ENCODE measurements around the gene CCDC141.
"Not testable (repeated sequence)": the region's sequence is repeated elsewhere in the genome, so short reads cannot be mapped to it uniquely, and the experiment has no call there.

CCDC141 gene

GRCh38 chr2:178990533-178991241, 59.2 kb downstream of the CCDC141 start:
- H3K27me3 ChIP-seq (ENCODE audit: insufficient read depth, poor library complexity, severe bottlenecking): no peaks in the 10 kb centered on the region
- TF ChIP-seq, protein P1, sequence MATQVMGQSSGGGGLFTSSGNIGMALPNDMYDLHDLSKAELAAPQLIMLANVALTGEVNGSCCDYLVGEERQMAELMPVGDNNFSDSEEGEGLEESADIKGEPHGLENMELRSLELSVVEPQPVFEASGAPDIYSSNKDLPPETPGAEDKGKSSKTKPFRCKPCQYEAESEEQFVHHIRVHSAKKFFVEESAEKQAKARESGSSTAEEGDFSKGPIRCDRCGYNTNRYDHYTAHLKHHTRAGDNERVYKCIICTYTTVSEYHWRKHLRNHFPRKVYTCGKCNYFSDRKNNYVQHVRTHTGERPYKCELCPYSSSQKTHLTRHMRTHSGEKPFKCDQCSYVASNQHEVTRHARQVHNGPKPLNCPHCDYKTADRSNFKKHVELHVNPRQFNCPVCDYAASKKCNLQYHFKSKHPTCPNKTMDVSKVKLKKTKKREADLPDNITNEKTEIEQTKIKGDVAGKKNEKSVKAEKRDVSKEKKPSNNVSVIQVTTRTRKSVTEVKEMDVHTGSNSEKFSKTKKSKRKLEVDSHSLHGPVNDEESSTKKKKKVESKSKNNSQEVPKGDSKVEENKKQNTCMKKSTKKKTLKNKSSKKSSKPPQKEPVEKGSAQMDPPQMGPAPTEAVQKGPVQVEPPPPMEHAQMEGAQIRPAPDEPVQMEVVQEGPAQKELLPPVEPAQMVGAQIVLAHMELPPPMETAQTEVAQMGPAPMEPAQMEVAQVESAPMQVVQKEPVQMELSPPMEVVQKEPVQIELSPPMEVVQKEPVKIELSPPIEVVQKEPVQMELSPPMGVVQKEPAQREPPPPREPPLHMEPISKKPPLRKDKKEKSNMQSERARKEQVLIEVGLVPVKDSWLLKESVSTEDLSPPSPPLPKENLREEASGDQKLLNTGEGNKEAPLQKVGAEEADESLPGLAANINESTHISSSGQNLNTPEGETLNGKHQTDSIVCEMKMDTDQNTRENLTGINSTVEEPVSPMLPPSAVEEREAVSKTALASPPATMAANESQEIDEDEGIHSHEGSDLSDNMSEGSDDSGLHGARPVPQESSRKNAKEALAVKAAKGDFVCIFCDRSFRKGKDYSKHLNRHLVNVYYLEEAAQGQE (IDR thresholded peaks at IDR 0.05; ENCODE audit: insufficient replicate concordance, low read depth): no peak
- TF ChIP-seq GABPA (IDR thresholded peaks at IDR 0.05; ENCODE audit: low read depth): no peak
- no peak for TF ChIP-seq POLR2AphosphoS5 (IDR thresholded peaks at IDR 0.05; ENCODE audit: low read depth)
- TF ChIP-seq SPI1 (IDR thresholded peaks at IDR 0.05; ENCODE audit: borderline replicate concordance, low read depth): no peak
- TF ChIP-seq, protein P2, sequence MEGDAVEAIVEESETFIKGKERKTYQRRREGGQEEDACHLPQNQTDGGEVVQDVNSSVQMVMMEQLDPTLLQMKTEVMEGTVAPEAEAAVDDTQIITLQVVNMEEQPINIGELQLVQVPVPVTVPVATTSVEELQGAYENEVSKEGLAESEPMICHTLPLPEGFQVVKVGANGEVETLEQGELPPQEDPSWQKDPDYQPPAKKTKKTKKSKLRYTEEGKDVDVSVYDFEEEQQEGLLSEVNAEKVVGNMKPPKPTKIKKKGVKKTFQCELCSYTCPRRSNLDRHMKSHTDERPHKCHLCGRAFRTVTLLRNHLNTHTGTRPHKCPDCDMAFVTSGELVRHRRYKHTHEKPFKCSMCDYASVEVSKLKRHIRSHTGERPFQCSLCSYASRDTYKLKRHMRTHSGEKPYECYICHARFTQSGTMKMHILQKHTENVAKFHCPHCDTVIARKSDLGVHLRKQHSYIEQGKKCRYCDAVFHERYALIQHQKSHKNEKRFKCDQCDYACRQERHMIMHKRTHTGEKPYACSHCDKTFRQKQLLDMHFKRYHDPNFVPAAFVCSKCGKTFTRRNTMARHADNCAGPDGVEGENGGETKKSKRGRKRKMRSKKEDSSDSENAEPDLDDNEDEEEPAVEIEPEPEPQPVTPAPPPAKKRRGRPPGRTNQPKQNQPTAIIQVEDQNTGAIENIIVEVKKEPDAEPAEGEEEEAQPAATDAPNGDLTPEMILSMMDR (IDR thresholded peaks at IDR 0.05; ENCODE audit: insufficient read depth, low read length): no peak
- H3K4me3 ChIP-seq (replicated peaks; ENCODE audit: insufficient read depth, low read length): no peak overlapping the region
- no peak for DNase-seq (ENCODE audit: low read depth in 1 of 2, low spot score in 1 of 2)
- no peak overlapping the region for H3K27ac ChIP-seq (replicated peaks)

DNA sequence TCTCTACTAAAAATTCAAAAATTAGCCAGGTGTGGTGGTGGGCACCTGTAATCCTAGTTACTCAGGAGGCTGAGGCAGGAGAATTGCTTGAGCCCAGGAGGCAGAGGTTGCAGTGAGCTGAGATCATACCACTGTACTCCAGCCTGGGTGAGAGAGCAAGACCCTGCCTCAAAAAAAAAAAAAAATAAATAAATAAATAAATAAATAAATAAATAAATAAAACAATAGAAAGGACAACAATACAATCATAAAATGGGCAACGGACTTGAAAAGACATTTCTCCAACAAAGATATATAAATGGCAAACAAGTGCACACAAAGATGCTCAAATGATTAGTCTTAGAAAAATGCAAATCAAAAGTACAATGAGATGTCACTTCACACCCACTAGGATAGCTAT, 60.5 kb downstream of the CCDC141 start:
- DNase-seq (ENCODE audit: low read depth in 1 of 2, low spot score in 1 of 2); H3K27me3 ChIP-seq (ENCODE audit: insufficient read depth, poor library complexity, severe bottlenecking); H3K4me3 ChIP-seq (replicated peaks; ENCODE audit: insufficient read depth, low read length); H3K27ac ChIP-seq (replicated peaks): not testable (repeated sequence)

- H3K4me3 ChIP-seq (replicated peaks; ENCODE audit: insufficient read depth, low read length); H3K27ac ChIP-seq (replicated peaks); H3K27me3 ChIP-seq (ENCODE audit: insufficient read depth, poor library complexity, severe bottlenecking); DNase-seq (ENCODE audit: low read depth in 1 of 2, low spot score in 1 of 2): not testable (repeated sequence)
Observed at GRCh38 chr2:178982652-178983051, 67.3 kb downstream of the CCDC141 start.

DNA sequence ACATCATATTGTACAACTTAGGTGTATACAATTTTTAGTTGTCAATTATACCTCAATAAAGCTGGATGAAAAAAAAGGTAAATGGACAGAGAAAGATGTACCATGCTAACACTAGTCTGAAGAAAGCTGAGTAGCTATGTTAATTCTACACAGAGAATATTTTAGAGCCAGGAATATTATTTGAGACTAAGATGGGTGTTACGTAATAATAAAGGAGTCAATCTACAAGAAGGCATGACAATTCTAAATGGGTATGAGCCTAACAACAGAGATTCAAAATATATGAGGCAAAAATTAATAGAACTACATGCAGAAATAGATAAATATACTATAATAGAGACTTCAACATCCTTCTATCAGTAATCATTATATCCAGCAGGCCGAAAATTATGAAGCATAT, 69.1 kb downstream of the CCDC141 start:
- Histone ChIP-seq H3K4me3 (replicated peaks; ENCODE audit: insufficient read depth, low read length) (no peak overlapping the region), H3K27ac (replicated peaks) (no peak overlapping the region), H3K27me3 (ENCODE audit: insufficient read depth, poor library complexity, severe bottlenecking) (no peaks in the 10 kb centered on the region)
- no peak for DNase-seq (ENCODE audit: low read depth in 1 of 2, low spot score in 1 of 2)
- no peak for TF ChIP-seq SPI1 (IDR thresholded peaks at IDR 0.05; ENCODE audit: borderline replicate concordance, low read depth)
- no peak for TF ChIP-seq GABPA (IDR thresholded peaks at IDR 0.05; ENCODE audit: low read depth)
- TF ChIP-seq POLR2AphosphoS5 (IDR thresholded peaks at IDR 0.05; ENCODE audit: low read depth): no peak

DNA sequence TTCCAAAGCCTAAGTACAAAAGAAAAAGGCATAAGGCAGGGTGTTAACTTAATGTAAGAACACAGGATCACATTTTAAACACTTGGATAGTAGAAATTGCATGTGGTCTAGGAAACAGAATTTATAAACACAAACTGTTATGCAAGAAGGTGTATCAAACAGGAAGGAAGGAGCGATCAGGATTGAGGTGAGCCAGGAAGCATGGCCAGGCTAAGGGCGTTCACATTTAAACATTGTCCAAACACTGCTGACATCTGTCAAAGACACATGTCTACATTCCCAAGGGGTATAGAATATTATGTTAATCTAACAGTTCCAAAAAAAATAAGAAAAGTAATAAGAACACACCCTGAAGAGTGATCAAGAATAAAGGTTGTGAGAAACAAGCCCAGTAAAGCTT, 71.3 kb downstream of the CCDC141 start:
- Histone ChIP-seq H3K27me3 (ENCODE audit: insufficient read depth, poor library complexity, severe bottlenecking) (no peaks in the 10 kb centered on the region), H3K27ac (replicated peaks) (no peak overlapping the region), H3K4me3 (replicated peaks; ENCODE audit: insufficient read depth, low read length) (no peak overlapping the region)
- no peak for DNase-seq (ENCODE audit: low read depth in 1 of 2, low spot score in 1 of 2)
- TF ChIP-seq, protein P1 (IDR thresholded peaks at IDR 0.05; ENCODE audit: insufficient replicate concordance, low read depth): no peak
- TF ChIP-seq, protein P2 (IDR thresholded peaks at IDR 0.05; ENCODE audit: insufficient read depth, low read length): no peak
- TF ChIP-seq GABPA (IDR thresholded peaks at IDR 0.05; ENCODE audit: low read depth): no peak
- no peak for TF ChIP-seq POLR2AphosphoS5 (IDR thresholded peaks at IDR 0.05; ENCODE audit: low read depth)
- TF ChIP-seq SPI1 (IDR thresholded peaks at IDR 0.05; ENCODE audit: borderline replicate concordance, low read depth): no peak
